H9 (cell line): Measurements from ENCODE around the gene NRG3. TPM values are rescaled to one million over a fixed set of nuclear protein-coding genes. Genes with fewer than 3 reads are reported as not detected.

Experiments
- DNase-seq: peaks from one replicate; pipeline ENCODE4 v3.0.0-alpha.2; 2017
- H2AFZ ChIP-seq: one replicate; pipeline ENCODE4 v1.6.1; 2013; ENCODE audit warnings: mild to moderate bottlenecking, low read length, control low read depth, moderate library complexity
- H2AK5ac ChIP-seq: 2 replicates; pipeline ENCODE4 v1.6.1; 2013; ENCODE audit warnings: low read length, control low read depth, mixed read lengths; ENCODE audit not compliant: insufficient read length
- H2BK120ac ChIP-seq: one replicate; pipeline ENCODE4 v1.6.1; 2013; ENCODE audit warnings: low read depth, mild to moderate bottlenecking, low read length, control low read depth, inconsistent platforms; ENCODE audit not compliant: poor library complexity, severe bottlenecking
- H2BK12ac ChIP-seq: 2 replicates; pipeline ENCODE4 v1.6.1; 2013; ENCODE audit warnings: low read length, control low read depth, mixed read lengths, low read depth; ENCODE audit not compliant: insufficient read length
- H2BK15ac ChIP-seq: 2 replicates; pipeline ENCODE4 v1.6.1; 2013; ENCODE audit warnings: low read depth, low read length, control low read depth
- H2BK20ac ChIP-seq: one replicate; pipeline ENCODE4 v1.6.1; 2013; ENCODE audit warnings: low read depth, mild to moderate bottlenecking, low read length, control low read depth, inconsistent platforms; ENCODE audit not compliant: poor library complexity, severe bottlenecking
- H2BK5ac ChIP-seq: 2 replicates; pipeline ENCODE4 v1.6.1; 2013; ENCODE audit warnings: low read length, control low read depth, mixed read lengths; ENCODE audit not compliant: insufficient read length
- H3K14ac ChIP-seq: 2 replicates; pipeline ENCODE4 v1.6.1; 2013; ENCODE audit warnings: low read length, control low read depth; ENCODE audit not compliant: insufficient read depth
- H3K18ac ChIP-seq: 2 replicates; pipeline ENCODE4 v1.6.1; 2013; ENCODE audit warnings: low read depth, mild to moderate bottlenecking, mixed read lengths, low read length, control low read depth; ENCODE audit not compliant: insufficient read length
- H3K23ac ChIP-seq: 2 replicates; pipeline ENCODE4 v1.6.1; 2013; ENCODE audit warnings: low read length, control low read depth, mixed read lengths, low read depth; ENCODE audit not compliant: insufficient read length
- H3K23me2 ChIP-seq: 2 replicates; pipeline ENCODE4 v1.6.1; 2013; ENCODE audit warnings: low read depth, mild to moderate bottlenecking, mixed read lengths, low read length, control low read depth; ENCODE audit not compliant: insufficient read length, poor library complexity, severe bottlenecking
- H3K27ac ChIP-seq: 2 replicates; pipeline ENCODE4 v1.5.1; 2013; ENCODE audit warnings: low read length, control low read depth, mixed read lengths, low read depth; ENCODE audit not compliant: insufficient read length
- H3K27me3 ChIP-seq: 2 replicates; pipeline ENCODE4 v1.6.1; 2013; ENCODE audit warnings: low read length, control low read depth, inconsistent platforms; ENCODE audit not compliant: insufficient read depth
- H3K4ac ChIP-seq: 2 replicates; pipeline ENCODE4 v1.6.1; 2013; ENCODE audit warnings: low read depth, mild to moderate bottlenecking, control low read depth, inconsistent platforms, low read length, moderate library complexity
- H3K4me1 ChIP-seq: 2 replicates; pipeline ENCODE4 v1.6.1; 2013; ENCODE audit warnings: low read length, control low read depth, inconsistent platforms; ENCODE audit not compliant: insufficient read depth
- H3K4me2 ChIP-seq: 2 replicates; pipeline ENCODE4 v1.6.1; 2013; ENCODE audit warnings: low read length, control low read depth, mixed read lengths; ENCODE audit not compliant: insufficient read length, insufficient read depth
- H3K56ac ChIP-seq: 2 replicates; pipeline ENCODE4 v1.6.1; 2013; ENCODE audit warnings: low read depth, mild to moderate bottlenecking, mixed read lengths, low read length, control low read depth; ENCODE audit not compliant: insufficient read length
- H3K79me1 ChIP-seq: 2 replicates; pipeline ENCODE4 v1.6.1; 2013; ENCODE audit warnings: low read depth, mild to moderate bottlenecking, moderate library complexity, low read length, control low read depth, inconsistent platforms; ENCODE audit not compliant: insufficient read depth, poor library complexity, severe bottlenecking
- H3K79me2 ChIP-seq: 2 replicates; pipeline ENCODE4 v1.6.1; 2013; ENCODE audit warnings: low read length, control low read depth, inconsistent platforms; ENCODE audit not compliant: insufficient read depth
- H3K9ac ChIP-seq: 2 replicates; pipeline ENCODE4 v1.6.1; 2013; ENCODE audit warnings: low read length, control low read depth, mixed read lengths; ENCODE audit not compliant: insufficient read length; ENCODE audit errors: extremely low read depth
- H3K9me3 ChIP-seq: one replicate; pipeline ENCODE4 v1.6.1; 2013; ENCODE audit warnings: low read depth, low read length, inconsistent platforms; ENCODE audit not compliant: control insufficient read depth
- H3T11ph ChIP-seq: one replicate; pipeline ENCODE4 v1.6.1; 2013; ENCODE audit warnings: mild to moderate bottlenecking, low read length, control low read depth, inconsistent platforms
- H4K20me1 ChIP-seq: one replicate; pipeline ENCODE4 v1.6.1; 2013; ENCODE audit not compliant: control insufficient read depth, insufficient read length, insufficient read depth
- H4K5ac ChIP-seq: 2 replicates; pipeline ENCODE4 v1.6.1; 2013; ENCODE audit warnings: low read depth, mild to moderate bottlenecking, mixed read lengths, low read length, control low read depth; ENCODE audit not compliant: insufficient read length
- H4K8ac ChIP-seq: replicated peaks from 2 replicates; pipeline ENCODE4 v1.6.1; 2013; ENCODE audit warnings: low read length, control low read depth, mixed read lengths, low read depth; ENCODE audit not compliant: insufficient read length
- H4K91ac ChIP-seq: 2 replicates; pipeline ENCODE4 v1.6.1; 2013; ENCODE audit warnings: low read depth, mild to moderate bottlenecking, moderate library complexity, mixed read lengths, low read length, control low read depth; ENCODE audit not compliant: insufficient read length
- H3K27ac Mint-ChIP-seq, 3 experiments: 2 replicates in 2 of 3; 3 replicates in 1 of 3; pipeline ENCODE4 v1.8.0; 2020 to 2021; ENCODE audit warnings: mixed read lengths in 3 of 3, mild to moderate bottlenecking in 1 of 3, moderate library complexity in 1 of 3
- H3K27me3 Mint-ChIP-seq: 2 replicates; pipeline ENCODE4 v1.8.0; 2021; ENCODE audit warnings: low read depth, mild to moderate bottlenecking, moderate library complexity, mixed read lengths
- H3K36me3 Mint-ChIP-seq, 3 experiments: 2 replicates in 2 of 3; 3 replicates in 1 of 3; pipeline ENCODE4 v1.8.0; 2020 to 2021; ENCODE audit warnings: low read depth in 3 of 3, mixed read lengths in 3 of 3; ENCODE audit not compliant: insufficient read depth in 1 of 3
- H3K4me1 Mint-ChIP-seq, 2 experiments: 2 replicates each; pipeline ENCODE4 v1.8.0; 2020; ENCODE audit warnings: mixed read lengths in 2 of 2
- H3K4me3 Mint-ChIP-seq, 2 experiments: 2 replicates in 1 of 2; 3 replicates in 1 of 2; pipeline ENCODE4 v1.8.0; 2020 to 2021; ENCODE audit warnings: mild to moderate bottlenecking in 2 of 2, mixed read lengths in 2 of 2, moderate library complexity in 1 of 2
- H3K9me3 Mint-ChIP-seq, 2 experiments: 2 replicates in 1 of 2; 3 replicates in 1 of 2; pipeline ENCODE4 v1.8.0; 2020; ENCODE audit warnings: mild to moderate bottlenecking in 2 of 2, mixed read lengths in 2 of 2, moderate library complexity in 1 of 2
- CTCF ChIP-seq: fragments of 200-600 bp; sonication (generic); conservative IDR thresholded peaks from 3 replicates; pipeline ENCODE4 v1.8.0; 2021; ENCODE audit warnings: antibody characterized with exemption, mild to moderate bottlenecking
- WGBS: extraction: QIAGEN DNeasy Blood & Tissue Kit; methylation state at CpG from one replicate; pipeline ENCODE4 v1.1.7; 2013; ENCODE audit warnings: missing lambda C conversion rate, low lambda C conversion rate, mixed read lengths; ENCODE audit not compliant: insufficient read length; ENCODE audit errors: extremely low coverage; 5-methylcytosine and 5-hydroxymethylcytosine counted together
- total RNA-seq: library from RNA; stranded (reverse); gene quantifications from 2 replicates; pipeline ENCODE4 v1.2.1, GENCODE V29; 2021

The NRG3 gene
- total RNA-seq, 1 experiment from 2014 or later: 1.6 TPM

GRCh38 chr10:82628373-82628772 is 753.4 kb downstream of the NRG3 start:
- H3K56ac ChIP-seq: no peak overlapping the region
- no peaks in the 10 kb centered on the region for H3K27me3 ChIP-seq
- no peak overlapping the region for H3K27ac ChIP-seq
- H2AK5ac ChIP-seq: no peak overlapping the region
- Mint-ChIP-seq H3K27me3 (no peaks in the 10 kb centered on the region), H3K9me3 (no peaks in the 10 kb centered on the region), H3K27ac (no peak overlapping the region), H3K4me1 (peaks cover 6% of the 10 kb centered on the region in 2 experiments), H3K36me3 (no peaks in the 10 kb centered on the region), H3K4me3 (no peak overlapping the region)
- H3K9me3 ChIP-seq: no peaks in the 10 kb centered on the region
- H2BK120ac ChIP-seq: no peak overlapping the region
- no peak overlapping the region for H3K23ac ChIP-seq
- no peaks in the 10 kb centered on the region for H3K4me1 ChIP-seq
- no peak overlapping the region for H4K91ac ChIP-seq
- no peaks in the 10 kb centered on the region for H3K23me2 ChIP-seq
- no peak overlapping the region for H3K18ac ChIP-seq
- H3T11ph ChIP-seq: no peak overlapping the region
- no peak overlapping the region for H3K14ac ChIP-seq
- H2AFZ ChIP-seq: no peak overlapping the region
- H4K5ac ChIP-seq: no peak overlapping the region
- no peak overlapping the region for H3K4me2 ChIP-seq
- no peak overlapping the region for H2BK12ac ChIP-seq
- TF ChIP-seq CTCF: no peak
- H2BK20ac ChIP-seq: no peak overlapping the region
- H4K8ac ChIP-seq: no peak overlapping the region
- H3K79me2 ChIP-seq: no peaks in the 10 kb centered on the region
- no peaks in the 10 kb centered on the region for H4K20me1 ChIP-seq
- DNase-seq: no peak
- H3K9ac ChIP-seq: no peak overlapping the region
- H2BK5ac ChIP-seq: no peak overlapping the region
- no peak overlapping the region for H2BK15ac ChIP-seq
- H3K79me1 ChIP-seq: no peaks in the 10 kb centered on the region
- no peak overlapping the region for H3K4ac ChIP-seq
- WGBS: no CpG with 5 or more reads among the region's 3 CpGs
